PC-3 (cell line): ENCODE data around the gene OR6X1. TPM values are rescaled to one million over a fixed set of nuclear protein-coding genes. Genes with fewer than 3 reads are reported as not detected.

ENCODE experiments used
- ATAC-seq: fragments of 200-7000 bp; cut with Tn5 transposase; 2 replicates; pipeline ENCODE4 v1.9.1; 2020; ENCODE audit warnings: mild to moderate bottlenecking, moderate library complexity
- BruUV-seq: library from RNA; stranded (reverse); fragments of 400-500 nt; replicated peaks from 2 replicates; lab custom pipeline; 2021; lab: Mats Ljungman, UMichigan
- CTCF ChIA-PET: fragments of 300-600 bp; sonication (Branson Sonifier 250); formaldehyde crosslinking; loops from one replicate; lab custom pipeline; 2022; ENCODE audit warnings: antibody characterized with exemption; lab: Charles Lee
- POLR2A ChIA-PET: fragments of 300-600 bp; sonication (Branson Sonifier 250); formaldehyde crosslinking; loops from one replicate; lab custom pipeline; 2022; ENCODE audit warnings: antibody characterized with exemption; ENCODE audit not compliant: unreplicated experiment; lab: Charles Lee
- DNase-seq: peaks from one replicate; pipeline ENCODE4 v3.0.0-alpha.2; 2015
- H2AFZ ChIP-seq: fragments of 300-600 bp; sonication (generic); 2 replicates; pipeline ENCODE4 v1.6.0; 2016; ENCODE audit warnings: antibody characterized with exemption, low read length
- H3F3A ChIP-seq: fragments of 300-600 bp; sonication (generic); one replicate; pipeline ENCODE4 v1.6.0; 2017; ENCODE audit warnings: antibody characterized with exemption, low read length, control low read depth, mild to moderate bottlenecking; ENCODE audit not compliant: unreplicated experiment
- H3K27ac ChIP-seq: fragments of 300-600 bp; sonication (generic); 2 replicates; pipeline ENCODE4 v1.5.1; 2016; ENCODE audit warnings: mild to moderate bottlenecking, low read length
- H3K27me3 ChIP-seq: fragments of 300-600 bp; sonication (generic); 2 replicates; pipeline ENCODE4 v1.6.1; 2016; ENCODE audit warnings: low read length, mixed read lengths
- H3K36me3 ChIP-seq: fragments of 300-600 bp; sonication (generic); 2 replicates; pipeline ENCODE4 v1.6.1; 2016; ENCODE audit warnings: low read depth, mixed run types, low read length, mixed read lengths
- H3K4me1 ChIP-seq: fragments of 300-600 bp; sonication (generic); 2 replicates; pipeline ENCODE4 v1.5.1; 2016; ENCODE audit warnings: low read length; ENCODE audit not compliant: insufficient read depth
- H3K4me2 ChIP-seq: fragments of 300-600 bp; sonication (generic); 2 replicates; pipeline ENCODE4 v1.6.0; 2016; ENCODE audit warnings: low read length
- H3K4me3 ChIP-seq: fragments of 300-600 bp; sonication (generic); 2 replicates; pipeline ENCODE4 v1.5.1; 2016; ENCODE audit warnings: mild to moderate bottlenecking, low read length, mixed read lengths
- H3K79me2 ChIP-seq: fragments of 300-600 bp; sonication (generic); 2 replicates; pipeline ENCODE4 v1.6.1; 2017; ENCODE audit warnings: low read length, mixed read lengths
- H3K9ac ChIP-seq: fragments of 300-600 bp; sonication (generic); 2 replicates; pipeline ENCODE4 v1.6.0; 2016; ENCODE audit warnings: mild to moderate bottlenecking, low read length
- H3K9me2 ChIP-seq: fragments of 300-600 bp; sonication (generic); replicated peaks from 2 replicates; pipeline ENCODE4 v1.6.1; 2016; ENCODE audit warnings: mixed run types, low read length, mixed read lengths
- H3K9me3 ChIP-seq: fragments of 300-600 bp; sonication (generic); 2 replicates; pipeline ENCODE4 v1.6.1; 2016; ENCODE audit warnings: low read length, mixed read lengths
- H4K20me1 ChIP-seq: fragments of 300-600 bp; sonication (generic); 2 replicates; pipeline ENCODE4 v1.6.1; 2016; ENCODE audit warnings: low read length, mixed read lengths
- CTCF ChIP-seq: fragments of 300-600 bp; sonication (generic); conservative IDR thresholded peaks from 2 replicates; pipeline ENCODE4 v1.5.1; 2017; ENCODE audit warnings: antibody characterized with exemption, low read depth, mild to moderate bottlenecking, low read length
- EZH2 ChIP-seq: fragments of 300-600 bp; sonication (generic); IDR thresholded peaks from one replicate; pipeline ENCODE4 v1.6.1; 2017; ENCODE audit warnings: antibody characterized with exemption, mild to moderate bottlenecking, low read length; ENCODE audit not compliant: unreplicated experiment
- EZH2phosphoT487 ChIP-seq: fragments of 300-600 bp; sonication (generic); IDR thresholded peaks from 2 replicates; pipeline ENCODE4 v1.6.1; 2018; ENCODE audit warnings: mild to moderate bottlenecking, antibody characterized with exemption, low read length, borderline replicate concordance
- intact Hi-C: fragments of 100-400 bp; cut with micrococcal nuclease; formaldehyde crosslinking; loops from 2 replicates; pipeline ENCODE4 v1.9.0; 2023
- total RNA-seq: library from RNA; depleted of rRNA; stranded (reverse); fragments of >200 nt; gene quantifications from 2 replicates; pipeline ENCODE4 v1.2.3, GENCODE V29; 2014

The OR6X1 gene
- total RNA-seq, 1 experiment from 2014 or later, result not detected

GRCh38 chr11:123755813-123756212, 1.5 kb upstream of the OR6X1 start:
- Histone ChIP-seq H3K36me3 (no peaks in the 10 kb centered on the region), H3K9me3 (no peaks in the 10 kb centered on the region), H3F3A (no peaks in the 10 kb centered on the region), H3K27me3 (peaks cover 87% of the 10 kb centered on the region), H4K20me1 (no peaks in the 10 kb centered on the region), H3K79me2 (no peaks in the 10 kb centered on the region), H3K9me2 (no peaks in the 10 kb centered on the region), H3K9ac (no peak overlapping the region), H2AFZ (no peak overlapping the region), H3K27ac (no peak overlapping the region), H3K4me2 (no peak overlapping the region), H3K4me1 (no peaks in the 10 kb centered on the region), H3K4me3 (no peak overlapping the region)
- POLR2A ChIA-PET, result interaction anchor here (0.6 kb wide), 1 partner anchor 1228 kb away, joined by 6 read pairs; no protein-coding TSS in a partner anchor
- no peak for DNase-seq
- TF ChIP-seq EZH2 (no peak), CTCF (no peak), EZH2phosphoT487 (no peak)
- no peak for ATAC-seq
- intact Hi-C loops, result no loop called here
- CTCF ChIA-PET, result no interaction called here
- BruUV-seq, result no TSS peak

GRCh38 chr11:123755344-123755743, 1.0 kb upstream of the OR6X1 start:
- TF ChIP-seq EZH2 (no peak), EZH2phosphoT487 (no peak), CTCF (no peak)
- CTCF ChIA-PET, result no interaction called here

GRCh38 chr11:123753110-123753509, 1.2 kb downstream of the OR6X1 start:
- H3K27ac ChIP-seq, result no peak overlapping the region
- ATAC-seq, result no peak
- peaks cover 83% of the 10 kb centered on the region for H3K27me3 ChIP-seq
- DNase-seq, result no peak
- TF ChIP-seq EZH2, result no peak
- TF ChIP-seq EZH2phosphoT487, result no peak
- no peak for TF ChIP-seq CTCF
- no peaks in the 10 kb centered on the region for H3K4me1 ChIP-seq
- no peak overlapping the region for H3K4me2 ChIP-seq
- no peak overlapping the region for H3K9ac ChIP-seq
- ChIA-PET CTCF (no interaction called here), POLR2A (no interaction called here)
- no peaks in the 10 kb centered on the region for H3F3A ChIP-seq
- intact Hi-C loops, result no loop called here
- no peaks in the 10 kb centered on the region for H3K9me2 ChIP-seq
- no peaks in the 10 kb centered on the region for H4K20me1 ChIP-seq
- no TSS peak for BruUV-seq
- no peaks in the 10 kb centered on the region for H3K36me3 ChIP-seq
- H3K4me3 ChIP-seq, result no peak overlapping the region
- H2AFZ ChIP-seq, result no peak overlapping the region
- no peaks in the 10 kb centered on the region for H3K9me3 ChIP-seq
- no peaks in the 10 kb centered on the region for H3K79me2 ChIP-seq

More at GRCh38 chr11:123755344-123755743, 1.0 kb upstream of the OR6X1 start:
- BruUV-seq, result no TSS peak
- Histone ChIP-seq H3K27ac (no peak overlapping the region), H3F3A (no peaks in the 10 kb centered on the region), H3K79me2 (no peaks in the 10 kb centered on the region), H4K20me1 (no peaks in the 10 kb centered on the region), H3K4me3 (no peak overlapping the region), H3K27me3 (peaks cover 88% of the 10 kb centered on the region), H3K36me3 (no peaks in the 10 kb centered on the region), H3K9me2 (no peaks in the 10 kb centered on the region), H2AFZ (no peak overlapping the region), H3K9me3 (no peaks in the 10 kb centered on the region), H3K4me2 (no peak overlapping the region), H3K9ac (no peak overlapping the region), H3K4me1 (no peaks in the 10 kb centered on the region)
- DNase-seq (no peak), ATAC-seq (no peak)
- POLR2A ChIA-PET, result no interaction called here
- intact Hi-C loops, result no loop called here
